Erythroblast (primary cell): ENCODE results near the gene SLF2.

Source experiments
- GATA1 ChIP-seq: IDR thresholded peaks from 2 replicates; pipeline ENCODE4 v1.6.1; 2011; ENCODE audit warnings: low read depth, mild to moderate bottlenecking, control low read depth, low read length, moderate library complexity
- POLR2A ChIP-seq: IDR thresholded peaks from 2 replicates; pipeline ENCODE4 v1.6.1; 2011; ENCODE audit warnings: mild to moderate bottlenecking, low read length

GRCh38 chr10:100970076-100970913 is 57.5 kb downstream of the SLF2 start:
- TF ChIP-seq POLR2A: no peak
- no peak for TF ChIP-seq GATA1
